ENCODE results near the gene CNKSR2.

DNA sequence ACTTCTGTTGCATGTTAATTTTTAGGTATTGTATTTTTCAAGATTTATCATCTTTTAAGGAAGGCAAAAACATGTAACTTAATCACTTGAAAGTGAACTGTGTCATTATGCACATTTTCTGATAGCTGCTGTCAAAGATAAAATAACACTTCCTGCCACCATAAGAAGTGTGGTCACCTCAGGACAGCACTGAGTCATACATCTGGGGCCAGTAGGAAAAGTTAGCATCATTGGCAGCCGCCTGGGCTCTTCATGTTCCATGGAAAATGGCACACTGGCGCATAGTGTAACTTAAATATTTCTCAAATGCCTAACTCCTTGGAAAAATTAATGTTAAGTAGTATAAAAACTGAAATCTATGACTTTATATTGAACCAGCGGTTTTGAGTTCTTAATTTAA is 24.2 kb downstream of the CNKSR2 start:
- TF ChIP-seq, protein P1, sequence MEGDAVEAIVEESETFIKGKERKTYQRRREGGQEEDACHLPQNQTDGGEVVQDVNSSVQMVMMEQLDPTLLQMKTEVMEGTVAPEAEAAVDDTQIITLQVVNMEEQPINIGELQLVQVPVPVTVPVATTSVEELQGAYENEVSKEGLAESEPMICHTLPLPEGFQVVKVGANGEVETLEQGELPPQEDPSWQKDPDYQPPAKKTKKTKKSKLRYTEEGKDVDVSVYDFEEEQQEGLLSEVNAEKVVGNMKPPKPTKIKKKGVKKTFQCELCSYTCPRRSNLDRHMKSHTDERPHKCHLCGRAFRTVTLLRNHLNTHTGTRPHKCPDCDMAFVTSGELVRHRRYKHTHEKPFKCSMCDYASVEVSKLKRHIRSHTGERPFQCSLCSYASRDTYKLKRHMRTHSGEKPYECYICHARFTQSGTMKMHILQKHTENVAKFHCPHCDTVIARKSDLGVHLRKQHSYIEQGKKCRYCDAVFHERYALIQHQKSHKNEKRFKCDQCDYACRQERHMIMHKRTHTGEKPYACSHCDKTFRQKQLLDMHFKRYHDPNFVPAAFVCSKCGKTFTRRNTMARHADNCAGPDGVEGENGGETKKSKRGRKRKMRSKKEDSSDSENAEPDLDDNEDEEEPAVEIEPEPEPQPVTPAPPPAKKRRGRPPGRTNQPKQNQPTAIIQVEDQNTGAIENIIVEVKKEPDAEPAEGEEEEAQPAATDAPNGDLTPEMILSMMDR (IDR thresholded peaks at IDR 0.05), result no peak
- no peak for TF ChIP-seq POLR2A (IDR thresholded peaks at IDR 0.05)

All from ovary (tissue), 3 donors.